Colon (tissue), 2 donors: ENCODE results near the gene MDH1.
"Not testable (repeated sequence)": the region's sequence is repeated elsewhere in the genome, so short reads cannot be mapped to it uniquely, and the experiment has no call there.

ENCODE experiments used
- FAIRE-seq: peaks from 2 replicates; lab custom pipeline; 2012; peaks lifted over from hg19 to GRCh38; lab: Jason Lieb, UNC
- donor health status: control.
- donor health status: control.

The MDH1 gene

DNA sequence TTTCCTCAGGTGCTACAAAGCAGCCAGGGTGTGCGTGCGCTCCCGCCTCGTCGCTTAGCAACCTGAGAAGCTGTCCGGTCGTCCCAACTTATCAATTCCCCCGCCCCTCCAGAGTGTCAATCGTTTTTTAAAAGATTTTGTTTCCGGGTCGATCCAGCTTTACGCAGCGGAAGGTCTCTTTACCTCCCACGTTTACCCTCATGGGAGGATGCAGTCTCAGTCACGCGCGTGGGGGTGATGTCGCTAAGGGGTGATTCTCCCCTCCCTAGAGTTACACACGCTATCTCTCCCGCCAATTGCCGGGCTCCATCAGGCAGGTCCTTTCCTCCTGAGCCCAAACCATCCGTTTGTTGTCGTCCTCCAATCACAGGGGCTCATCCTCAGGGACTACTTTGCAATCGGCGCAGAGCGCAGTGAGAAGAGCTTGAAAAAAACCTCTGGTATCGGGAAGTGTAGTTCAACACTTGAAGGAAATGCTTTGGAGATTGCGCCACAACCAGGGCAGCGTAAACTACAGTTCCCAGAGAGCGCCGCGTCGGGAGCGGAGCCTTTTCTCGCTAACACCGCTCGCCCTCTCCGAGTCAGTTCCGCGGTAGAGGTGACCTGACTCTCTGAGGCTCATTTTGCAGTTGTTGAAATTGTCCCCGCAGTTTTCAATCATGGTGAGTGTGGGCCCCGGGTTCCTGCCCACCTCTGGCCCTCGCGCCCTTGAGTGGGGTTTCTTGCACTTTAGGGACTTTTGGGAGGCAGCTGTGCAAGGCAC is at the start of gene MDH1, which contains the start of gene WDPCP:
TSS of gene MDH1 (plus strand) at position 579 of the 763 bp plus-strand sequence. CDS start at position 660, 81 bp downstream.
TSS of gene WDPCP (minus strand) at position 93 of the 763 bp plus-strand sequence. CDS start 206 bp downstream, outside the sequence.
- FAIRE-seq, result peak; percentile 51

DNA sequence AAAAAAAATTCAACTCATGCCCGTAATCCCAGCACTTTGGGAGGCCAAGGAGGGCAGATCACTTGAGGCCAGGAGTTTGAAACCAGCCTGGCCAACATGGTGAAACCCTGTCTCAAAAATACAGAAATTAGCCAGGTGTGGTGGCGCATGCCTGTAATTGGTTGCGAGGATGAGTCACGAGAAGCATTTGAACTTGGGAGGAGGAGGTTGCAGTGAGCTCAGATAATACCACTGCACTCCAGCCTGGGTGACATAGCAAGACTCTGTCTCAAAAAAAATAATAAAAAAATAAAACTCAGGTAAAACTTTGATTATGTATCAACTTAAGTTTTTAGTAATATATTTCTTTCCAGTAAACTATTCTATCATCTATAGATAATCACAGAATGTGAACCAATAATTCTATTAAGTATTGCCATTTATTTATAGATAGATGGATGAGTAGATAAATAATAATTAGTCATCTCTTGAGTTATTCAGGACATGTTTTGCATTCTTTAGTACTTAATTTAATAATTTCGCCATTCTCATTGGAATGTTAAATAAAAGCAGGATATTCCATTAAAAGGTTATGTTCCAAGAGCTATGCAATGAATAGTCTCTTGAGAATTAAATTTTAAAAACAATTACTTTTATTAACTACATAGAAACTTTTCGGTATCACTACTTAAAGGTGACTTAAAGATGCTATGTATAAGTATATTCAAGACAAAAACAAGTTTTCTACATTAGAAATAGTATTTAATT is 49.2 kb upstream of the MDH1 start:
- no peak for FAIRE-seq

DNA sequence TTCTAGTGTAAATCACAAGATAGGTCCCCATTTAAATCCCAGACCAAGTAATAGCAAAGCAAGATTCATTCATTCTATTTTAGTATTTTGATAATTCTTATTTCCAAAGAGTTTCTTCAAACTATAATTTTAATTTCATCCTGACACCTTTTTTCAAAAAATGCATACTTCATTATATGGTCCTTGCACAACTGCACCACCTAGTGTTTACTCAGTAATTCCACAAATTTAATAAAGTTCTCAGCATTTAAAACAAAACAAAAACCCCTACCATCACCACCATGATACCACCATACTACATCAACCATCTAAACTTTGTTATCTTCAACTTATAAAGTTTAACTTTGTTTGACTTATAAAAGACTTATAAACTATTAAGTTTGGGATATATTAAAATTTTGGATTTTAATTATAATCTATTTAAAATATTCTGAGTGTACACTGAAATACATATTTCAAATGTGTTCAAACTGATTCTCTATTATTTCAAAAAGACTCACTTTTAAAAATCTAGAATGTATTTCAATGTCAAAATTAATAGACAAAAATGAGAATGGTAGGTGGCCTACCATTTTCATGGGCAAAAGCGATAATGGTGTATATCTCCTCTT is 44.6 kb upstream of the MDH1 start:
- peak; percentile 93 for FAIRE-seq

DNA sequence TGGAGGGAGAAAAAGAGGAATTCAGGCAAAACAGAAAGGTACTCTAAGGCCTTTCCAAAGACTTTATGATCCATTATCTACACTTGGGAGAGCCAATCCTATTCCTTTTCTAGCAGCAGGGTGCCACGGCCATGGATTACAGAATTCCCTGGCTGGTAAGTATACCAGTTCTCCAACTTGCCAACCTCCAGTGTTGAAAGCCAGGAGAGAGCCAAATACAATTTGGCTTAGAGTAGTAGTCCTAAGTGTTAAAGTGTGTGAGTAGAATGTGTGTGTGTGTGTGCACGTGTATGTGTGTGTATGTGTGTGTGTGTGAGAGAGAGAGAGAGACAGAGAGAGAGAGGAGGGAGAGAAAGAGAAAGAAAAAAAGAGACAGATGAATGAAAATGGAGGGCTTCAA is 43.7 kb upstream of the MDH1 start:
- FAIRE-seq, result no peak

DNA sequence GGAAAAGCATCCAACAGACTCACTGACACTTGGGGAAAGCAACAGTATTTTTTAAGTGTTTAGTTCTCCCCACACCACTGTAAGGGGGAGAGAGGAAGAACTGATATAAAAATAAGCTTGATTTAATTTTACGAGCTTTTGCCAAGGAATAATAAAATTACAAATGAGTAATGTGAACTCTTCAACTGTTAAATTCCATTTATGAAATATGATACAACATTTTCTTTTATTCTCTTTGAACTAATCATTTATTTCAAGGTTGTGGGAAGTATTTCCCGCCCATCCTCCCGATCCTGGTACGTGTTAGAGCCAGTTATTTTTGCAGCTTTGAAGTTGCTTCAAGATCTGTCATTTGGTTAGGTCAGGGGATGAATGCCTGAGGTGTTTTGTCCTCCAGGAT is 35.7 kb upstream of the MDH1 start:
- no peak for FAIRE-seq

DNA sequence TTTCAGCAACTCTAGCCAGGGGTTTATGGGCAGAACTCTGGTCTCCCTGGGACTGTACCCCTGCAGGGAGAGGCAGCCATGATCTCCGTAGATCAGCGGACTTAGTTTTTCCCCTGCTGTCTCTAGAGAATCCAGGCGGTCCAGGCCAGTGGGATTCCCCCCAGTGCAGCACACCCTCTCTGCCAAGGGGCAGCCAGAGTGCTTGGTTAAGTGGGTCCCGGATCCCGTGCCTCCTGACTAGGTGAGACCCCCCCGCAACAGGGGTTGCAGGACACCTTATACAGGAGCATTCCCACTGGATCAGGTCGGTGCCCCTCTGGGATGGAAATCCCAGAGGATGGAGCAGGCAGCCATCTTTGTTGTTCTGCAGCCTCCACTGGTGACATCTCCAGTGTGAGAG is 33.5 kb upstream of the MDH1 start:
- no peak for FAIRE-seq

DNA sequence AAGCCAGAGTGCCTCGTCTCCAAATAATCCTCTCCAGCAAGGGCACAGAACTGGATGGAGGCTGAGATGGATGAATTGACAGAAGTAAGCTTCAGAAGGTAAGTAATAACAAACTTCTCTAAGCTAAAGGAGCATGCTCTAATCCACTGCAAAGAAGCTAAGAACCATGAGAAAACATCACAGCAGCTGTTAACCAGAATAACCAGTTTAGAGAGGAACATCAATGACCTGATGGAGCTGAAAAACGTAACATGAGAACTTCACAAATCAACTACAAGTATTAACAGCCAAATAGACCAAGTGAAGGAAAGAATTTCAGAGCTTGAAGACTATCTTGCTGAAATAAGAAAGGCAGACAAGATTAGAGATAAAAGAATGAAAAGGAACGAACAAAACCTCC is 32.8 kb upstream of the MDH1 start:
- FAIRE-seq, result no peak

DNA sequence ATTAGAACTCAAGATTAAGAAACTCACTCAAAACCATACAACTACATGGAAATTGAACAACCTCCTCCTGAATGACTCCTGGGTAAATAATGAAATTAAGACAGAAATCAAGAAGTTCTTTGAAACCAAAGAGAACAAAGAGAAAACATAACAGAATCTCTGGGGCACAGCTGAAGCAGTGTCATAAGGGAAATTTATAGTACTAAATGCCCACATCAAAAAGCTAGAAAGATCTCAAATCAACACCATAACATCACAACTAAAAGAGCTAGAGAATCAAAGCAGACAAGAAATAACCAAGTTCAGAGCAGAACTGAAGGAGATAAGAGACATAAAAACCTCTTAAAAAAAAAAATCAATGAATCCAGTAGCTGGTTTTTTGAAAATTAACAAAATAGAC is 30.9 kb upstream of the MDH1 start:
- not testable (repeated sequence) for FAIRE-seq

DNA sequence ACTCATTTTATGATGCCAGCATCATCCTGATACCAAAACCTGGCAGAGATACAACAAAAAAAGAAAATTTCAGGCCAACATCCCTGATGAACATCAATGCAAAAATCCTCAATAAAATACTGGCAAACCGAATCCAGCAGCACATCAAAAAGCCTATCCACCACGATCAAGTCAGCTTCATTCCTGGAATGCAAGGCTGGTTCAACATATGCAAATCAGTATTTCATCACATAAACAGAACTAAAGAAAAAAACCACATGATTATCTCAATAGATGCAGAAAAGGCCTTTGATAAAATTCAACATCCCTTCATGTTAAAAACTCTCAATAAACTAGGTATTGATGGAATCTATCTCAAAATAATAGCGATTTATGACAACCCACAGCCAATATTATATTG is 29.8 kb upstream of the MDH1 start:
- FAIRE-seq, result not testable (repeated sequence)

DNA sequence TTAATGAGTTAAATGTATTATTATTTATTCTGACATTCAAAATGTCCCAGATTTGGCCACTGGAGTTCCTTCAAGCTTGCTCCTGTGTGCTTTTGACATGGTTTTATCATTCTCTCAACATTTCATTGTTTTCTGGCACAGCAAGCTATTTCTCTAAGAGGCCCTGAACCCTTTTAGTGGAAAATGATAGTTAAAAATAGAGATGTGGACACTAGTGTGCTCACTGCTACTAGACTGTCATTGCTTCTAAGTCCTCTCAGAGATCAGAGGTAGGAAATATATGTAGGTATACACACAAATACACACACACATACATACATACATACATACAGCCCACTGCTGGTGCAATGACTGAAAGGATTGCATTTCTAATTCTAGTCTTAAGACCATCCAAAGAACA is 26.0 kb upstream of the MDH1 start:
- FAIRE-seq, result no peak

DNA sequence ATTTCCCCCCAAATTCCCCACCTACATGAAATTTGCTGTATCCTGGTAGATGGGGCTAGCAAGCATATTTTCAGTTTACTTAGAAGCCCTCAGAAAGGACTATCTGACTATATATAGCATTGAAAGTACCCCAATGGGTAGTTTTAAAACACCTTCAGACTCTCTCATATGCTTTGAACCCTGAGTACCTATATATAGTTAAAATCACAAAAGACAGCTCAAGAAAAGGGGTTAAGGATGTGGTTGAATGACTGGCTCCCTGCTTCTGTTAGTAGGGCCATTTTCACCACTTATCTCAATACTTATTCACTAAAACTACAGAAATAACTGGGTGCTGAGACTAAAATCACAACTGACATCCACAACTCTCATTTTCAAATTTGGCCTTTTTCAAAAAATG is 19.0 kb upstream of the MDH1 start:
- FAIRE-seq, result no peak

DNA sequence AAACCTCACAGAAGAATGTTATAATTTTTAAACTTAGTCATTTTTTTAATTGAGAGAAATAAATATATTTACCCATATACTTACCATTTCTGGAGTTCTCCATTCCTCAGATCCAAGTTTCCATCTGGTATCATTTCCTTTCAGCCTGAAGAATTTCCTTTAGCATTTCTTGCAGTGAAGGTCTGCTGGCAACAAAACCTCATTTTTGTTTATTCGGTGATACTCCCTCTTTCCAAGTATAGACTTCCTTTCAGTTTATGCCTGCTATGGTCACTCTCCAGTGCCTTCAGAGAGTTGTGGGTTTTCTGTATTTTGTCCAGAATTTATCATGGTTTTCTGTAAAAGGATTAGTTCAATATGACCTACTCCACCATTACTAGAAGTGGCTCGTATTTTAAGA is 17.5 kb upstream of the MDH1 start:
- no peak for FAIRE-seq

DNA sequence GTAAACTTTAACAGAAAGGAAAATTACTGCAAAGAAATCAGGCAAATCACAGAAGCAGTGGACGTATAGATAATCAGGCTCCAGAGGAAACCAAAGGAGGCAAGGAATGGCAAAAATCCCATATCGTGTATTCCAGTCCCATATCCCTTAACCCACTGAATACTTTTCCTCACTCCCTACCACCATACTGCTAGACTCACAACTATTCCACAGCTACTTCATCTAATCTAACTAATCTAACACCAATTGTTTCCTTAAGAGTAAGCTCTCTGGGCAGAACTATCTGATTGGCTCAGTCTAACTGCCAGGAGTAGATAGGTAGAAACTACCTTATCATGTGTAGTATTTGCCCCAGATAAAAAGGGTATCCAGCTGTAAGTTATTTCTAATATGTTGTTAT is 16.8 kb upstream of the MDH1 start:
- FAIRE-seq, result no peak

DNA sequence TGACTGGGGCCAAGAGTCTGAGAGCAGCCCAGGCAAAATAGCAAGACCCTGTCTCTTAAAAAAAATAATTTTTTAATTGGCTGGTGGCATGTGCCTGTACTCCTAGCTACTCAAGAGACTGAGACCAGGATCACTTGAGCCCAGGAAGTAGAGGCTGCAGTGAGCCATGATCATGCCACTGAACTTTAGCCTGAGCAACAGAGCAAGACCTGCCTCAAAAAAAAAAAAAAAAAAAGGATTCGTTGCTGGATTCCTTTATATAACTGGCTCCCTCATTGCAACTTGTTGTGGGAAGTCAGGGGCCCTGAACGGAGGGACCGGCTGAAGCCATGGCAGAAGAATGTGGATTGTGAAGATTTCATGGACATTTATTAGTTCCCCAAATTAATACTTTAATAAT is 15.7 kb upstream of the MDH1 start:
- FAIRE-seq, result not testable (repeated sequence)

DNA sequence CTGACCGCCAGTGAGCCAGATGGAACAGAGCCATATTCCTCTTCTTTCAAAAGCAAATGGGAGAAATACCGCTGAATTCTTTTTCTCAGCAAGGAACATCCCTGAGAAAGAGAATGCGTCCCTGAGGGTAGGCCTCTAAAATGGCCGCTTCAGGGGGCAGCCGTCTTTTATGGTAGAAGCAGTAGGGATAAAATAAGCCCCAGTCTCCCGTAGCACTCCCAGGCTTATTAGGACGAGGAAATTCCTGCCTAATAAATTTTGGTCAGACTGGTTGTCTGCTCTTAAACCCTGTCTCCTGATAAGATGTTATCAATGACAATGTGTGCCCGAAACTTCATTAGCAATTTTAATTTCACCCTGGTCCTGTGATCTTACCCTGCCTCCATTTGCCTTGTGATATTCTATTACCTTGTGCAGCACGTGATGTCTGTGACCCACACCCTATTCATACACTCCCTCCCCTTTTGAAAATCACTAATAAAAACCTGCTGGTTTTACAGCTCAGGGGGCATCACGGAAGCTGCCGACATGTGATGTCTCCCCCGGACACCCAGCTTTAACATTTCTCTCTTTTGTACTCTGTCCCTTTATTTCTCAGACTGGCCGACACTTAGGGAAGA is 14.9 kb upstream of the MDH1 start:
- not testable (repeated sequence) for FAIRE-seq

DNA sequence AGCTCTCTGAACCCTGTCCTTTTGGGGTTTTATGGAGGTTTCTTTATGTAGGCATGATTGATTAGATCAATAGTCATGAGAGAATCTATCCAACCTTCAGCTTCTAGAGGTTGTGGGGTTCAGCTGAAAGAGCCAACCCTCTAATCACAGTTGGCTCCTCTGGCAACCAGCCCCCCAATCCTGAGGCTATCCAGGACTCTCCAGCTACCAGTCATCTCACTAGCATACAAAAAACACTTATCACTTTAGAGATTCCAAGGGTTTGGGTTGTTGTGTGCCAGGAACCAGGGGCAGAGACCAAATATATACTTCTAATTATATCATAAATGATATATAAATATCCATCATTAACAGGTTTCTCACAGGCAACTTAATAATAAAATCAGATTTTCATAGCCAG is 12.2 kb upstream of the MDH1 start:
- no peak for FAIRE-seq

DNA sequence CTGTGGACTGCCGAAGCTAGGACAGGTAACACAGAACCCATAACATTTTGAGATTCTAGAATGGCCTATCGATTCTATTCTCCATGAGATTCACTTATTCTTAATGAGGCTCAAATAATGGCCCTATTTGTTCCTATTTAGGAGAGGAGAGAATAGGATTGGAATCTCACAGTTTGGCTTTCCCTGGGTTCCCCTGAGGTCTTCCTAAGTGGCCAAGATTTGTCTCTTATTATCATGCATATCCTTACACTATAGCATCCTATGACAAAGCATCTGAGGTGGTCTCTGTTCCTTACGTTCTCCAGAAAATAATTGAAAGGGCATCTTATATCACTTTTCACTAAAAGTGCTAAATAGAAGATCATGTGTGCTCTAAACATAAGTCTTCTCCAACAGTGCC is 10.0 kb upstream of the MDH1 start:
- FAIRE-seq, result no peak

DNA sequence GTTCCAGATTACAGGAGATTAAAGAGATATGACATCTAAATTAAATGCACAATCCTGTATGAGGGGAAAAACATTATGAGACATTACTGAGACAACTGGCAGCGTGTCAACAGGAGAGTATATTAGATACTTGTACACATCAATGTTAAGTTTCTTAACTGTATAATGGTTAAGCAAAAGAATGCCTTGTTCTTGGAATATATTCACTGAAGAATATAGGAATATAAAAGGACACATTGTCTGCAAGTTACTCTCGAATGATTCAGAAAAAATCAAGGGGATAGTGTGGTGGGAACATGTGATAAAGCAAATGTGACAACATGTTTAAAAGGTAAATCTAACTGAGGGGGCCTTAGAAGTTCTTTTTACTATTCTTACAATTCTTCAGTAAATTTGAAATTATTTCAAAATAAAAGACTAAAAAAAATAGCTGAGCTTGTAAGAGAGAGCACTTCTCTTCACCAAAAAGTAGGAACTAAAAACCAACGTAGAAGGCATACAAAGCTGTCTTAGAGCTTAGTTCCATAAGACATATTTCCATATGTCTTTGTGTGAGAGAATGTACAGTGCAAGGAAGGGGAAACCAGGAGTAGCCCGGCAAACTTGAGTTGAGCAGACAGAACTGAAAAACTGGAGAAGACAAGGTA is 8.0 kb upstream of the MDH1 start:
- no peak for FAIRE-seq

DNA sequence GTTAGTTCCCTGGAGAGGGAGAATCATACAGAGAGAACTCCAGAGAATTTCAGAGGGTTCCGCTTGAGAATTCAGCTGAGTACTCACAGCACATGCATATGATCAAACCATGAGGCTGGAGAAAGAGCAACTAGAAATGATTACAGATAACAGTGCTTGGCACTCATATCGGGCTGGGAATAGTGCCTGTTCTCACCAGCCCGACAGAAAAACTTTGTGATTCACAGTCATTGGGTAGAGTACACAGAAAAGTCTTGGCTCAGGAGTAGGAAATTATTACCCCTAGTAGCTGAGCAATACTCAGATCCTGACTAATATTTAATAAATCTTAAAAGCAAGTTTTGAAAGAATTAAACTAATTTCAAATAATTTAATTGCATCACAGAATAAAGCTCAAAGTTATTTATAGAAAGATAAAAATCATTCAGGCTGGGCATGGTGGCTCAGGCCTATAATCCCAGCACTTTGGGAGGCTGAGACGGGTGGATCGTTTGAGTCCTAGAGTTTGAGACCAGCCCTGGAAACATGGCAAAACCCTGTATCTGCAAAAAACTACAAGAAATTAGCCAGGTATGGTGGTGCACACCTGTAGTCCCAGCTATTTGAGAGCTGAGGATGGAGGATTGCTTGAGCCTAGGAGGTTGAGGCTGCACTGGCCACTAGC is 7.3 kb upstream of the MDH1 start:
- no peak for FAIRE-seq

DNA sequence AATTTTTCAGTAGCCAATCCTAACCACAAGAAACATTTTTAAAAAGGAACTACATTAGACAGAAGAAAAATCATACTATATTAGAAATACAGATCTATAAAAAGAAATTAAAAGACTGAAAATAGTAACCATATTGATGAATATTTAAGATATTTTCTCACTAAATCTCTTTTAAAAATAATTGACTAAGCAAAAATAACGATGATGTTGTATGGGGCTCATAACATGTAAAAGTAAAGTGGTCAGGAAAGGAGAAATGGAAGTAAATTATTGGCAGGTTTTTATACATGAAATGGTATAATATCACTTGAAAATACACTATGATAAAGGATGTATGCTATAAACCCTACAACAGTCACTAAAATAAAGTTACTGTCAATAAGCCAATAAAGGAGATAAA is 5.9 kb upstream of the MDH1 start:
- no peak for FAIRE-seq

DNA sequence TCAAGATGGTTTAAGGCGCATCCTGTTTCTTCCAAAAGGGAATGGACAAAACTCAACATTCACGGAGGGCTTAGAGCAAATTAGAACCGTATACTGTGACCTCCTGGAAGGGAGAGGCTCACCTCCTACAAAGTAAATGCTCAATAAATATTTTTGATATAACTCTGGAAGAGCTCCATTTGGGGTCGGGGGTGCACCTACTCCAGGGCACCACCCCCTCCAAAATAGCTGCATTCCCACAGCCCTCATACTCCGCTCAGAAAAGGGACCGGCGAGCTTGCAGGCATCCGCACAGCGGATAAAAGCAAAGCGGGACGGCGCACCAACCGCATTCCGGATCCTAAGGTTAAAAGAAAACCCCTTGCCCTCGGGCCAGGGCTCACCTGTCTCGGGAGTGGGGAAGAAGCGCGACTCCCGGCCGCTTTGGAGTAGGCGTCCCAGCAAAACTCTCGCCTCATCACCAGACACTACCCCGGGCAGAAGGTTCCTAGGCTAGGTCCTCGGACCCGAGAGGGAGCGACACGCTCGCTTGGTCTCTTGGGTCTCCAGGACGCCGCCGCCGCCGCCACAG is 864 bp upstream of the MDH1 start:
- no peak for FAIRE-seq
